GM18867 (cell line): ENCODE measurements around the gene TMA7.

ENCODE experiments used
- ATAC-seq: cut with Tn5 transposase; IDR thresholded peaks from one replicate; pipeline ENCODE4 v1.9.1; 2021; ENCODE audit warnings: mild to moderate bottlenecking, moderate library complexity; ENCODE audit not compliant: unreplicated experiment

The TMA7 gene

GRCh38 chr3:48408823-48409281 is 31.2 kb upstream of the TMA7 start:
- no peak for ATAC-seq

GRCh38 chr3:48409291-48410201 is 30.5 kb upstream of the TMA7 start:
- no peak for ATAC-seq

DNA sequence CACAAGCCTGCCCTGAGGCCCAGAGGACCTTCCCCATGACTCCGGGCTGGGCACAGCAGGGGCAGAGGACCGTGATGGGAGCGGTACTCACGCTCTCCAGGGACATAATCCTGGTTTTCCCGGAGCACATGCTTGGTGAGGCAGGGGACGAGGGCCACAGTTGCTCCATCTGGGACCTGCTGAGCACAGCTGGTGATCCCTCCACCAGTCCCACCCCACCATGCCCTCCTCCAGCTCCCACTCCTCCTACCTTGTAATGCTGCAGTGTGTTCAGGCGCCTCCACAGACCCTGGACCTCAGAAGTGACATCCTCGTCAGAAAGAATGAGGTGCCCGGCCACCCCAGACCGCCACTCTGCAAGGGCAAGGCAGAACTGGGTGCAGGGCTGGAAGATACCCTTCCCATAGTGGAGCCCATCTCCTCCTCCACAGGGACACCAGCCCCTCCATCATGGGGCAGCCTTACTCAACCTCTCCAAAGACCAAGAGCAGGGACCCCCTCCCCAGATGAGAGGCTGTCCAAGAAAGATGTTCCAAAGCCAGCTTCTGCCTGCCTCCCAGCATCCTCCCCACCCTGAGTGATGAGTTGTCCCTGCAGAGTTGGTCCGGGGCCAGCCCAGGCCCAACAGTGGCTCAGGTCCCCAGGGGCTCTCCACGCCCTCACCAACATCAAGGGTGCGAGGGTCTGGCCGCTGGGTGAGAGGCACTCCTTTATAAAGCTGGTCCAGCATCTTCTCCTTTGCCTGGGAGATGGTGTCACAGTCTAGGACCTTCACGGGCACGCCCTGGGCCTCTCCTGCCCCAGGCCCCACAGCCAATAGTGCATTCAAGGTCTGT is 29.6 kb upstream of the TMA7 start:
- ATAC-seq: no peak

DNA sequence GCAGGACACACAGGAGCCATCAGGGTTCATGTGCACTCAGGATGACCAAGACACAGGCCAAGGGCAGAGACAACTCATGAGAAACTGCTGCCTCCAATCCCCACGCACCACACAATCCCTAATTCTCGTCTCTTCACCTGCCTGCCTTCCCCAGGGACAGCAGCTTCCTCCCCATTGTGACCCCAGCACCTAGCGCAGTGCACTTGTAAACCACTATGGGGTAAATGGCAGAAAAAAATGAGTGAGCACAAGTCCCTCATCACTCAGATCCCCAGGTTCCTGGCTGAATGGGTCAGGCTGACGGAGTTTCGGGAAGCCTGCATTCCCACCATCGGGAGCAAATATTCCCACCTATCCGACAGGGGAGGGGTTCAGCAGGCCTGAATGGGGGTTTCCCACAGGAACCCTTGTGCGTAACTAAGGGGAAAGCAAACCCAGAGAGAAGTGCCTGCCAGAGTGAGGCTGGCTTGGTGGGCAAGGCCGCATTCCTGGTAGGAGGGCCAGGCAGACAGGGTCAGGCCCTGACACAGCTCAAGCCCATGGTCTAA is 28.9 kb upstream of the TMA7 start:
- no peak for ATAC-seq

- no peak for ATAC-seq
Observed at GRCh38 chr3:48411606-48412374, 28.3 kb upstream of the TMA7 start.

GRCh38 chr3:48412375-48413001 is 27.6 kb upstream of the TMA7 start:
- ATAC-seq: no peak

DNA sequence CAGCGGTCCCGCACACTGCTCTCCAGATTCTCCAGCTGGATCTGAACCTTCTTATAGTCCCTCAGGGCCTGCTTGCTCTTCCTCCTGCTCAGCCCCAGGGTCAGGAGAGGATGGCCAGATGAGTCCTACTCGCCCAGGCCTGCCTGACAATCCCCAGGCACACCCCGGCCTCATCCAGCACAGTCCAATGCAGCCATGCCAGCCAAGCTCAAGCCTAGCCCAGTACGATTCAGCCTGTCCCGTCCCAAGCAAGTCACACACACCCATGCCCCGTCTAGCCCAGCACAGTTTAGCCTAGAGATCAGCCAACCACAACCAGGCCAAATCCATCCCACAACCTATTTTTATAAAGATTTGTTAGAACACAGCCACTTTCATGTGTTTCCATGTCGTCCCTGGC is 27.0 kb upstream of the TMA7 start:
- ATAC-seq: no peak

- no peak for ATAC-seq
Observed at GRCh38 chr3:48413611-48414010, 26.4 kb upstream of the TMA7 start.

- no peak for ATAC-seq
Observed at GRCh38 chr3:48414376-48415250, 25.4 kb upstream of the TMA7 start.

- no peak for ATAC-seq
Observed at GRCh38 chr3:48415251-48415953, 24.7 kb upstream of the TMA7 start.

- ATAC-seq: no peak
Observed at GRCh38 chr3:48416091-48416505, 24.0 kb upstream of the TMA7 start.

- no peak for ATAC-seq
Observed at GRCh38 chr3:48416546-48416945, 23.5 kb upstream of the TMA7 start.

DNA sequence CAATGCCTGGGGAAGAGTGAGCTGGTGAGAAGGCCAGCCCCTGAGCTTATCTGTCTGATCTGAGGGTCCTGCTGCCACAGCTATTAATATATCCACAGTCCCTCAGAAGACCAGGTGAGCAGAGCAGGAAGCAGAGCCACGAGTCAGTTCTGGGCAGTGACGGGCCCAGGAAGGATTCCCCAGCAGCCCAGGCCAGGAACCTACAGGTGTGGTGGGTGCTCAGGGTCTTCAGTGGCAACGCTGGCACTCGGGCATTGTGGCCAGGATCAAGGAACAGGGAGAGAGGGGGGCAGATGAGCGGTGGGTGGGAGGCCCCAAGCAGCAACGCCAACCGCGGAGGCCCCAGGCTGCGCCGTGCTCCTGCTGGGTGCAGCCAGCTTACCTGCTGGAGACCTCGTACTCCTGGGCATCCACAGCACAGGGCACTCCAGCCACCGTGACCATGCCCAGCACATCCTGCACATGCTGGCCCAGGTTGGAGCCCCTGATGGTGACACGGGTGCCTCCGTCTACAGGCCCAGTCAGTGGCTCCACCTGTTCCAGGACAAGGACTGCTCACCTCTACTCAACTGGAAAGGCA is 22.4 kb upstream of the TMA7 start:
- ATAC-seq: no peak

DNA sequence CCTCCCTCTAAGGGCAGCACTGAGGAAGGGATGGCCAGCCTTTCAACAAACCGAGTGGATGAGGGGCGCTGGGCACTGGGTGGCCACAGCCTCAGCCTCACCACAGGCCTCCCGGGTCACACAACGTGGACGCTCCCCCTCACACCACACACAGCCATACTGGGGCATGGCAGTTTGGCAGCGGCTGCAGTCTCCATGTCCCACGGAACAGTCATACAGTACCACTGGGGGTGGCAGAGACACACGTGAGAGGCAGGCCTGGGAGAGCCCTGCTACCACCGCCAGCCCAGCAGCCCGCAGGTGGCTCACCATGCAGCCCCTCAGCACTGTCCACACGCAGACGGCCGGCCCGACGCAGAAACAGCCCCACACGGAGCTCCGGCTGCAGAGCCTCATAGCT is 21.9 kb upstream of the TMA7 start:
- ATAC-seq: no peak

- no peak for ATAC-seq
Observed at GRCh38 chr3:48418651-48419050, 21.4 kb upstream of the TMA7 start.

- ATAC-seq: no peak
Observed at GRCh38 chr3:48419149-48419548, 20.9 kb upstream of the TMA7 start.

DNA sequence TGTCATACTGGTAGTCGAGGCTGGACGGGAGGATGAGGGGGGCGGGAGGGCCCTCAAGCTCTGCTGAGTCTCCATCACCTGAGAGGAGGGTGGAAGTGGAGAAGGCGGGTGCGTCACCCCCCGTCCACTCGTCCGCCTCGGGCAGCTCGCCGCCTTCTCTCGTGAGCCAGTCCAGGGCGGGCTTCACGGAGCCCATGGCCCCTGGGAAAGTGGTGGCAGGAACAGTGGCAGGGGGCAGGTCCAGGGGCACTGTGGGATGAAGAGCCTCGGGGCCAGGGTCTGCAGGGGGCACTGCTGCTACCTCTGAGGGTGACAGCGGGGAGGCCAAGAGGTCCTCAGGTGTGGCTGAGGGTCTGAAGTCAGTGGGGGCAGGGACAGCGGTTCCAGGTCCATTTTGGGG is 20.5 kb upstream of the TMA7 start:
- no peak for ATAC-seq

GRCh38 chr3:48420561-48420960 is 19.5 kb upstream of the TMA7 start:
- ATAC-seq: no peak
